GM20431 (cell line): Measurements from ENCODE around the gene C10orf105.

Source experiments
- in situ Hi-C: fragments of 300-500 bp; cut with MseI, MboI; formaldehyde crosslinking; loops from one replicate; pipeline ENCODE4 v1.15.0; 2020; ENCODE audit warnings: low sequenced_read_pairs; ENCODE audit not compliant: unreplicated experiment

Gene C10orf105

GRCh38 chr10:71720288-71720687, 710 bp upstream of the C10orf105 start:
- in situ Hi-C loops = loop anchor here (25.0 kb wide), 1 partner anchor 408 kb away; the partner anchor contains the start of gene SLC29A3

- in situ Hi-C loops = loop anchor here (25.0 kb wide), 1 partner anchor 407 kb away; the partner anchor contains the start of gene SLC29A3
Observed at GRCh38 chr10:71719042-71719441, 536 bp downstream of the C10orf105 start.

GRCh38 chr10:71718165-71718698, 1.3 kb downstream of the C10orf105 start:
- in situ Hi-C loops = loop anchor here (25.0 kb wide), 1 partner anchor 406 kb away; the partner anchor contains the start of gene SLC29A3

DNA sequence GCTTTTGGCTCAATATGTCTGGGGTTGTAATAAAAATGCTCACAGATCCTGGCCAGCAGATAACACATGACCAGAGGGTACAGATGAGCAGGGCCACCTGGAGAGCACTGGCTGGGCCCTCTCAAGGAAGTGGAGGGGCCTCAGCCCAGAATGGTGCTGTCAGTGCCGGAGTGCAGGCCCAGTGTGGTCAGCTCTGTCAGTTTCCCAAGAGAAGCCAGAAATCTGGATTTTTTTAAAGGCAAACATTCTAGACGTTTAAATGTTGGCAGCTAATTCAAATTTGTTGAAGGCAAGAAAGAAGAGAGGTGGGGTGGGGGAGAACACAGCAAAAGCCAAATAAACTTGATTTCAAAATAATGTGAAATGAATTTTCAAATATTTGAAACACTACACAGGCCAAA, 2.0 kb downstream of the C10orf105 start:
- in situ Hi-C loops = loop anchor here (25.0 kb wide), 1 partner anchor 405 kb away; the partner anchor contains the start of gene SLC29A3

DNA sequence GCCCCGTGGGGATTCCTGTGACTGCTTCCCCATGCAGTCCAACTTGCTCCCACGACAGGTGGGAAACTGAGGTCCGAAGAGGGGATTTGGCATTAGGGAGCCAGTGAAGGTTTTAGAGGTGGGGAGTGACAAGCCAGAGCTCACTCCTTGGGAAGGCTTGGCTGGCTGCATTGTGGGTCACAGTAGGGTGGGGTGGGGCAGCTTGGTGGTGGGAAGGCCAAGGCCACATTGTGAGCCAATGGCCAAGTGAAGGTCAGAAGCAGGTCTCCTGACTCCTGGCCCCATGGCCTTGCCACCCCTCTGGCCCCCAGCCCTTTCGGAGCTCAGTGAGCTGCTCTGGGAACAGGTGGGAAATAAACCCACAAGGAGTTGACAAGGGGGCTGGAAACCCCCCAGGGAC, 2.5 kb downstream of the C10orf105 start:
- in situ Hi-C loops = loop anchor here (25.0 kb wide), 1 partner anchor 405 kb away; the partner anchor contains the start of gene SLC29A3

GRCh38 chr10:71716426-71716825, 3.2 kb downstream of the C10orf105 start:
- in situ Hi-C loops = loop anchor here (25.0 kb wide), 1 partner anchor 404 kb away; the partner anchor contains the start of gene SLC29A3

- in situ Hi-C loops = loop anchor here (25.0 kb wide), 1 partner anchor 404 kb away; the partner anchor contains the start of gene SLC29A3
Observed at GRCh38 chr10:71715860-71716259, 3.7 kb downstream of the C10orf105 start.

DNA sequence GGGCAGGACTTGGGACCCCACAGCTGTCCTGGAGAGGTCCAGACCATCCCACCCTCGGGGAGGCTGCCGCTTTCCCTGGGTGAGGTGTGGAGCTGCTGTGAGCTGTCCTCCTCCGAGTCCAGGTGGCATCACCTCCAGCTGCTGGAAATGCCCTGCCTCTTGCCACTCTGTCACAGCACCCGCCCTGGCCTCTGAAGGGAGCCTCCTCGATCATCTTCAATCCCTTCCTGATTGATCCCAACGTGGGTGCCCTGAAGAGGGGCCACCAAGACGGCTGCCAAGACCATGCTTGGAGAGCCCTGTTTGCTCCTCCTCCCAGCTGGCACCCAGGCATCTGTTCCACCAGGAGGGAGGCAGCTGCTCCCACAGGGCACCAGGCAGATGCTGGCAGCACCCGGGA, 4.6 kb downstream of the C10orf105 start:
- in situ Hi-C loops = loop anchor here (25.0 kb wide), 1 partner anchor 403 kb away; the partner anchor contains the start of gene SLC29A3

- in situ Hi-C loops = loop anchor here (25.0 kb wide), 1 partner anchor 402 kb away; the partner anchor contains the start of gene SLC29A3
Observed at GRCh38 chr10:71714592-71714991, 5.0 kb downstream of the C10orf105 start.

DNA sequence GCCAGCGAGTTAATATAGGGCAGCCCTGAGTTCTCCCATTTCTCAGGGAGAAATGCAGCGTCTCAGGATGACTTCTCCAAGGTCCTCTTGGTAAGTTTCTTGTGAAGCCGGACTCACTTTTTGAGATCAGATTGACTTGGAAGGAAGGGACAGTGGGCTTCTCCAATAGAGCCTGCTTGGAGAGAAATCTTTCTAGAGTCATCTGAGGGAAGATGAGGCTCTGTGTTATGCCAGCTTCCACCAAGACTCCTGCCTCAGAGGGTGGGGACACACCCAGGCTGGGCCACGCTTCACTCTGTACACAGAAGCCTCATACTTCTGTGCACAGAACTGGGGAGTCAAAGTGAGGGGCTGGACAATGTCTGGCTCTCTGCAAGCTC, 5.6 kb downstream of the C10orf105 start:
- in situ Hi-C loops = loop anchor here (25.0 kb wide), 1 partner anchor 402 kb away; the partner anchor contains the start of gene SLC29A3

- in situ Hi-C loops = loop anchor here (25.0 kb wide), 1 partner anchor 401 kb away; the partner anchor contains the start of gene SLC29A3
Observed at GRCh38 chr10:71713135-71714030, 6.2 kb downstream of the C10orf105 start.

GRCh38 chr10:71712572-71713134, 6.9 kb downstream of the C10orf105 start:
- in situ Hi-C loops = loop anchor here (25.0 kb wide), 1 partner anchor 400 kb away; the partner anchor contains the start of gene SLC29A3

- in situ Hi-C loops = loop anchor here (25.0 kb wide), 1 partner anchor 400 kb away; the partner anchor contains the start of gene SLC29A3
Observed at GRCh38 chr10:71712170-71712569, 7.4 kb downstream of the C10orf105 start.

GRCh38 chr10:71711052-71711623, 8.4 kb downstream of the C10orf105 start:
- in situ Hi-C loops = loop anchor here (25.0 kb wide), 1 partner anchor 399 kb away; the partner anchor contains the start of gene SLC29A3

- in situ Hi-C loops = loop anchor here (25.0 kb wide), 1 partner anchor 398 kb away; the partner anchor contains the start of gene SLC29A3
Observed at GRCh38 chr10:71710519-71710918, 9.1 kb downstream of the C10orf105 start.

GRCh38 chr10:71708897-71709882, 10.4 kb downstream of the C10orf105 start:
- in situ Hi-C loops = loop anchor here (10.0 to 25.0 kb wide), 2 partner anchors 324 to 397 kb away; partner anchors contain the start of gene SLC29A3

GRCh38 chr10:71708301-71708703, 11.3 kb downstream of the C10orf105 start:
- in situ Hi-C loops = loop anchor here (10.0 to 25.0 kb wide), 2 partner anchors 324 to 396 kb away; partner anchors contain the start of gene SLC29A3

- in situ Hi-C loops = loop anchor here (10.0 to 25.0 kb wide), 2 partner anchors 323 to 395 kb away; partner anchors contain the start of gene SLC29A3
Observed at GRCh38 chr10:71707240-71707789, 12.3 kb downstream of the C10orf105 start.
